Gastrocnemius medialis (tissue), 4 donors: ENCODE data around the gene TLR2. TPM values are rescaled to one million over a fixed set of nuclear protein-coding genes. Genes with fewer than 3 reads are reported as not detected.

ENCODE experiments used
- ATAC-seq, 2 donors: fragments of 150-250 bp; one replicate each; pipeline ENCODE4 v1.9.1; 2016
- DNase-seq, 2 donors: peaks; one replicate each; pipeline ENCODE4 v3.0.0-alpha.2; 2019
- H3K27ac ChIP-seq, 4 donors: fragments of 200-600 bp; sonication (generic); 1 replicate in 1 of 4; 2 replicates in 3 of 4; pipeline ENCODE4 v1.5.1; 2016 to 2018; ENCODE audit warnings: mild to moderate bottlenecking in 2 of 4, moderate library complexity in 1 of 4
- H3K27me3 ChIP-seq, 3 donors: fragments of 200-600 bp; sonication (generic) in 2 of 3; 1 replicate in 1 of 3; 2 replicates in 2 of 3; pipeline versions ENCODE4 v1.5.1 to v1.6.0; 2016 to 2019; ENCODE audit warnings: mild to moderate bottlenecking in 1 of 3, moderate library complexity in 1 of 3
- H3K36me3 ChIP-seq, 2 donors: fragments of 200-600 bp; sonication (generic) in 1 of 2; one replicate each; pipeline ENCODE4 v1.5.1; 2017 to 2018
- H3K4me1 ChIP-seq, 2 donors: fragments of 200-600 bp; sonication (generic) in 1 of 2; one replicate each; pipeline ENCODE4 v1.5.1; 2016 to 2017; ENCODE audit warnings: mild to moderate bottlenecking in 2 of 2
- H3K4me3 ChIP-seq, 4 donors: fragments of 200-600 bp; sonication (generic) in 3 of 4; 1 replicate in 1 of 4; 2 replicates in 3 of 4; pipeline ENCODE4 v1.5.1; 2016 to 2019; ENCODE audit warnings: mild to moderate bottlenecking in 2 of 4
- H3K9me3 ChIP-seq, 3 donors: fragments of 200-600 bp; sonication (generic) in 2 of 3; 1 replicate in 1 of 3; 2 replicates in 2 of 3; pipeline ENCODE4 v1.5.1; 2016 to 2019
- CTCF ChIP-seq, 5 experiments: fragments of 450-650 bp in 3 of 5; fragments of 200-600 bp in 2 of 5; sonication (generic) in 2 of 5; IDR thresholded peaks in 4 of 5; conservative IDR thresholded peaks in 1 of 5; 1 replicate in 4 of 5; 2 replicates in 1 of 5; pipeline ENCODE4 v1.5.1; 2016 to 2019; ENCODE audit warnings: antibody characterized with exemption in 5 of 5, mild to moderate bottlenecking in 3 of 5, moderate library complexity in 3 of 5
- POLR2A ChIP-seq, 2 donors: fragments of 450-650 bp; IDR thresholded peaks; one replicate each; pipeline ENCODE4 v1.6.1; 2017; ENCODE audit warnings: antibody characterized with exemption in 2 of 2, mild to moderate bottlenecking in 2 of 2, moderate library complexity in 2 of 2
- in situ Hi-C, 4 donors: fragments of 200-750 bp; cut with MboI; loops; one replicate each; pipeline versions ENCODE4 v1.15.0 to v1.8.0; 2017; ENCODE audit warnings: low sequenced_read_pairs in 4 of 4
- intact Hi-C: fragments of 100-400 bp; cut with DNase I; formaldehyde crosslinking; loops from one replicate; pipeline ENCODE4 v1.15.1; 2023; ENCODE audit warnings: low total_unique reads
- total RNA-seq, 4 donors: library from RNA; depleted of rRNA; stranded (reverse); fragments of >200 nt; gene quantifications; one replicate each; pipeline versions ENCODE4 v1.1.0 to v1.2.3, GENCODE V29; 2016

TLR2 gene
- total RNA-seq, 4 donors from 2014 or later, result 2.7 to 7.5 (median 4.1) TPM

- peak in 1 of 2 donors; percentile 36 for ATAC-seq
- H3K4me3 ChIP-seq, result no peak overlapping the region
- H3K36me3 ChIP-seq, result no peaks in the 10 kb centered on the region
- peaks cover 0 to 4% (median 0%) of the 10 kb centered on the region in 3 donors for H3K27me3 ChIP-seq
- H3K4me1 ChIP-seq, result no peaks in the 10 kb centered on the region
- intact Hi-C loops, result no loop called here
- H3K27ac ChIP-seq, result no peak overlapping the region
- peak in 1 of 2 donors; percentile 36 for DNase-seq
- no peak for TF ChIP-seq CTCF (IDR thresholded peaks at IDR 0.05 in 4 of 5, conservative IDR thresholded peaks at IDR 0.05 in 1 of 5)
- TF ChIP-seq POLR2A (IDR thresholded peaks at IDR 0.05), result no peak
- H3K9me3 ChIP-seq, result no peaks in the 10 kb centered on the region
- in situ Hi-C loops, result no loop called here
Observed at GRCh38 chr4:153748378-153748777, 64.3 kb downstream of the TLR2 start.

- peak; percentile 58 to 75 for ATAC-seq
- Histone ChIP-seq H3K36me3 (no peaks in the 10 kb centered on the region), H3K27ac (no peak overlapping the region), H3K9me3 (no peaks in the 10 kb centered on the region), H3K4me1 (no peaks in the 10 kb centered on the region), H3K27me3 (peaks cover 0 to 4% (median 0%) of the 10 kb centered on the region in 3 donors), H3K4me3 (no peak overlapping the region)
- in situ Hi-C loops, result loop anchor here in 1 of 4 donors (5.0 kb wide), 1 partner anchor 113 kb away; no protein-coding TSS in a partner anchor
- peak; percentile 21 to 26 for DNase-seq
- intact Hi-C loops, result loop anchor here (5.0 kb wide), 1 partner anchor 113 kb away; no protein-coding TSS in a partner anchor
- no peak for TF ChIP-seq POLR2A (IDR thresholded peaks at IDR 0.05)
- TF ChIP-seq CTCF (IDR thresholded peaks at IDR 0.05 in 4 of 5, conservative IDR thresholded peaks at IDR 0.05 in 1 of 5), result peak in 4 of 5 experiments; percentile 18 to 49 (median 40)
Observed at GRCh38 chr4:153750197-153750817, 66.2 kb downstream of the TLR2 start.

GRCh38 chr4:153755186-153755585 is 71.1 kb downstream of the TLR2 start:
- Histone ChIP-seq H3K9me3 (no peaks in the 10 kb centered on the region), H3K4me1 (no peaks in the 10 kb centered on the region), H3K27me3 (peaks cover 8 to 21% (median 16%) of the 10 kb centered on the region in 3 donors), H3K36me3 (no peaks in the 10 kb centered on the region), H3K4me3 (no peak overlapping the region), H3K27ac (no peak overlapping the region)
- in situ Hi-C loops, result no loop called here
- TF ChIP-seq POLR2A (IDR thresholded peaks at IDR 0.05) (no peak), CTCF (IDR thresholded peaks at IDR 0.05 in 4 of 5, conservative IDR thresholded peaks at IDR 0.05 in 1 of 5) (no peak)
- DNase-seq (no peak), ATAC-seq (no peak)
- intact Hi-C loops, result no loop called here

Other genes starting within 250 kb of the TLR2 start
- gene TMEM131L, start 217.9 kb upstream of the TLR2 start, total RNA-seq, result 10 to 100 TPM in 1 of 4 donors, 1 to 10 TPM in 3; 4.6 to 21.4 (median 9.5) TPM
- 1 to 10 TPM in 1 of 4 donors, not detected in 3; 1.2 TPM for gene RNF175, start 75.7 kb downstream of the TLR2 start, total RNA-seq
- gene SFRP2, start 104.8 kb downstream of the TLR2 start, total RNA-seq, result under 1 TPM in 3 of 4 donors, not detected in 1; 0.59 to 0.86 (median 0.83) TPM